Left hindlimb (tissue), 1 donor: ENCODE measurements around the gene JAZF1.
A peak's percentile ranks its signal among the peaks of the same experiment; 100 is the strongest.

Experiments
- DNase-seq: peaks from one replicate; pipeline ENCODE4 v3.0.0-alpha.2; 2018

The JAZF1 gene

GRCh38 chr7:28070297-28071055 is 110.1 kb downstream of the JAZF1 start:
- DNase-seq = peak; percentile 58

GRCh38 chr7:28069807-28070206 is 110.8 kb downstream of the JAZF1 start:
- peak; percentile 83 for DNase-seq

- no peak for DNase-seq
Observed at GRCh38 chr7:28069388-28069787, 111.2 kb downstream of the JAZF1 start.

GRCh38 chr7:28068811-28069216 is 111.8 kb downstream of the JAZF1 start:
- DNase-seq = no peak

GRCh38 chr7:28067171-28067570 is 113.4 kb downstream of the JAZF1 start:
- DNase-seq = no peak

- no peak for DNase-seq
Observed at GRCh38 chr7:28065721-28066285, 114.8 kb downstream of the JAZF1 start.

- no peak for DNase-seq
Observed at GRCh38 chr7:28065308-28065707, 115.3 kb downstream of the JAZF1 start.

- no peak for DNase-seq
Observed at GRCh38 chr7:28064437-28064836, 116.2 kb downstream of the JAZF1 start.

- DNase-seq = peak; percentile 73
Observed at GRCh38 chr7:28062197-28062991, 118.2 kb downstream of the JAZF1 start.

GRCh38 chr7:28061824-28062196 is 118.8 kb downstream of the JAZF1 start:
- no peak for DNase-seq

GRCh38 chr7:28060371-28060950 is 120.1 kb downstream of the JAZF1 start:
- DNase-seq = no peak

GRCh38 chr7:28055161-28055544 is 125.4 kb downstream of the JAZF1 start:
- no peak for DNase-seq

- no peak for DNase-seq
Observed at GRCh38 chr7:28054531-28055160, 125.9 kb downstream of the JAZF1 start.

GRCh38 chr7:28052933-28053332 is 127.7 kb downstream of the JAZF1 start:
- DNase-seq = no peak

- no peak for DNase-seq
Observed at GRCh38 chr7:28048694-28049093, 131.9 kb downstream of the JAZF1 start.

GRCh38 chr7:28046035-28046434 is 134.6 kb downstream of the JAZF1 start:
- no peak for DNase-seq

GRCh38 chr7:28045592-28045991 is 135.0 kb downstream of the JAZF1 start:
- no peak for DNase-seq

GRCh38 chr7:28044825-28045224 is 135.8 kb downstream of the JAZF1 start:
- DNase-seq = no peak

GRCh38 chr7:28042721-28043120 is 137.9 kb downstream of the JAZF1 start:
- DNase-seq = no peak

- no peak for DNase-seq
Observed at GRCh38 chr7:28041508-28042314, 138.9 kb downstream of the JAZF1 start.

GRCh38 chr7:28038175-28038797 is 142.3 kb downstream of the JAZF1 start:
- no peak for DNase-seq
